SK-N-SH (cell line): ENCODE data around the gene ESRRA.

ENCODE experiments used
- JUND ChIP-seq: IDR thresholded peaks from 2 replicates; pipeline ENCODE4 v1.4.0; 2012
- POLR2AphosphoS5 ChIP-seq: IDR thresholded peaks from 2 replicates; pipeline ENCODE4 v1.6.1; 2012; ENCODE audit warnings: low read depth, low read length
- SMC3 ChIP-seq: IDR thresholded peaks from 2 replicates; pipeline ENCODE4 v1.6.1; 2012; ENCODE audit warnings: low read depth, low read length, improper control_type of control experiment
- TF ChIP-seq, protein P1 (sequence below): fragments of 200-600 bp; sonication (generic); IDR thresholded peaks from 2 replicates; pipeline ENCODE4 v1.6.1; 2017; ENCODE audit warnings: antibody characterized with exemption, mild to moderate bottlenecking, moderate library complexity

DNA sequence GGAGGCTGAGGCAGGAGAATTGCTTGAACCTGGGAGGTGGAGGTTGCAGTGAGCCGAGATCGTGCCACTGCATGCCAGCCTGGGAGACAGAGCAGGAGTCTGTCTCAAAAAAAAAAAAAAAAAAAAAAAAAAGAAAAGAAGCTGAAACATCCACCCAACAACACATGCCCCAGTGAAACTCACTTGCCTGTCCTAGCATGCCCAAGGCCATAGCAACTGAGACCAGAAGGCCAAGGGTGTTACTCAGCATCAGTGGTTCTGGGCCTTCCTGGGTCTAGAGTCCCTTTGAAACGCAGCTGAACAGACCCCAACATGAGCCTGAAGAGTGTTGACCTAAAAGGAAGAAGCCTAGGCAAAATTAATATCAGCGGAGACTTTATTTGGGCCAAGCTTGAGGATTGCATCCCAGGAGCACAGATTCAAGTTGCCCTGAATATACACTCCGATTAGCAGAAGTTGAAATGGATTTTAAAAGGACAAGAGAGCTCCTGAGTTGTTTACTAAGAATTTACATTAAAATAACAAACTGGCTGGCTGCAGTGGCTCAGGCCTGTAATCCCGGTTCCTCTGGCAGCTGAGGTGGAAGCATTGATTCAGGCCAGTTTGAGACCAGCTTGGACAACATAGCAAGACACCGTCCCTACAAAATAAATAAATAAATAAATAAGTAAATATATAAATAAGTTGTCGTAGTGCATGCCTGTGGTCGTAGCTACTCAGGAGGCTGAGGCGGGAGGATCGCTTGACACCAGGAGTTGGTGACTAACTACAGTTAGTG lies 19.6 kb downstream of the ESRRA start:
- TF ChIP-seq, protein P1, sequence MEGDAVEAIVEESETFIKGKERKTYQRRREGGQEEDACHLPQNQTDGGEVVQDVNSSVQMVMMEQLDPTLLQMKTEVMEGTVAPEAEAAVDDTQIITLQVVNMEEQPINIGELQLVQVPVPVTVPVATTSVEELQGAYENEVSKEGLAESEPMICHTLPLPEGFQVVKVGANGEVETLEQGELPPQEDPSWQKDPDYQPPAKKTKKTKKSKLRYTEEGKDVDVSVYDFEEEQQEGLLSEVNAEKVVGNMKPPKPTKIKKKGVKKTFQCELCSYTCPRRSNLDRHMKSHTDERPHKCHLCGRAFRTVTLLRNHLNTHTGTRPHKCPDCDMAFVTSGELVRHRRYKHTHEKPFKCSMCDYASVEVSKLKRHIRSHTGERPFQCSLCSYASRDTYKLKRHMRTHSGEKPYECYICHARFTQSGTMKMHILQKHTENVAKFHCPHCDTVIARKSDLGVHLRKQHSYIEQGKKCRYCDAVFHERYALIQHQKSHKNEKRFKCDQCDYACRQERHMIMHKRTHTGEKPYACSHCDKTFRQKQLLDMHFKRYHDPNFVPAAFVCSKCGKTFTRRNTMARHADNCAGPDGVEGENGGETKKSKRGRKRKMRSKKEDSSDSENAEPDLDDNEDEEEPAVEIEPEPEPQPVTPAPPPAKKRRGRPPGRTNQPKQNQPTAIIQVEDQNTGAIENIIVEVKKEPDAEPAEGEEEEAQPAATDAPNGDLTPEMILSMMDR, result no peak
- no peak for TF ChIP-seq POLR2AphosphoS5
- TF ChIP-seq JUND, result no peak
- TF ChIP-seq SMC3, result no peak
